GM18498 (cell line): ENCODE data around the gene CD96.
A peak's percentile ranks its signal among the peaks of the same experiment; 100 is the strongest.
"Not testable (repeated sequence)": the region's sequence is repeated elsewhere in the genome, so short reads cannot be mapped to it uniquely, and the experiment has no call there.

Source experiments
- ATAC-seq: cut with Tn5 transposase; IDR thresholded peaks from one replicate; pipeline ENCODE4 v1.9.1; 2021; ENCODE audit warnings: mild to moderate bottlenecking, moderate library complexity; ENCODE audit not compliant: unreplicated experiment

The CD96 gene

GRCh38 chr3:111668326-111668725 lies 126.3 kb downstream of the CD96 start:
- ATAC-seq = no peak

GRCh38 chr3:111668888-111669488 lies 127.0 kb downstream of the CD96 start:
- peak; percentile 36 for ATAC-seq

DNA sequence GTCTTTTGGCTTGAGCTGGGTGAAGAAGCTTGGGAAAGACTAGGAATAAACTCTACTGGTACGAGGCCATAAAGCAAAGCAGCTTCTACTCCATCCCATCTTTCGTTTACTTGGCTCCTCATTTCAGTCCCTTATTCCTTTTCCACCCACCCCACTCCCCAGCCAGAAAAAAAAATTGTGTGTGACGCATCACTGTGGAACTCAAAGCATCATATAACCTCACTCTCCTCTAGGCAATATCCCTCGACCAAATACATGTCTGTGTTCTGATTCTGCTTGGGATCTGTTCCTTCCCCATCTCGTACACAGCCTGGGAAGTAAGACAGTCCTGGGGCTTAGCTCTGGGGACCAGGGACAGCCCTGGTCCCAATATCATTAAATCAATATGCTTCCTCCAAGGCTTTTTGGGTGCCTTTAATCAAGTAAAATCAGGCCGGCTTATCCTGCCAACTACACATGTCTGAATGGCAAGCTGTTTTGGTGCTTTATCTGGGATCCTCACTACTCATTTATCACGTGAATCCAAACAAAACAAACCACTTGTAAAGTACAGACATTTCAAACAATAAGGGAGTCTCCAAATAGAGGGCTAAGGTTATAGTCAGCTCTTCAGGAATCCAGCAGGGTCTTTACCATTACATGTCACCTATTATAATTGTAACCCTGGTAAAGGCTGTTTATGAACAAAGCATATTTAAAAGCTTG lies 128.1 kb downstream of the CD96 start:
- ATAC-seq = no peak

DNA sequence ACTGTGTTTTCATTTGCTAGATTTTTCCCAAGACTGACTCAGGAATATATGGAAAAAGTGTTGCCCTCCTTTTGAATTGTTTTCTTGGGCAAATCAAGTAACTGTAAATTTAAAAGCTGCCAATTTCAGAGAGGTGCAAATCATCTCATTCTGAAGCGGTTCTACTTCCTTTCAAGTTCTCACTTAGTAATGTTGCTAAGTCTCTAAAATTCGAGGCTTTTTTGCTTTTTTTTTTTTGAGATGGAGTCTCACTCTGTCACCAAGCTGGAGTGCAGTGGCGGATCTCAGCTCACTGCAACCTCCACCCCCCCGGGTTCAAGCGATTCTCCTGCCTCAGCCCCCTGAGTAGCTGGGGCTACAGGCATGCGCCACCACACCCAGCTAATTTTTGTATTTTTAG lies 130.5 kb downstream of the CD96 start:
- ATAC-seq = not testable (repeated sequence)

DNA sequence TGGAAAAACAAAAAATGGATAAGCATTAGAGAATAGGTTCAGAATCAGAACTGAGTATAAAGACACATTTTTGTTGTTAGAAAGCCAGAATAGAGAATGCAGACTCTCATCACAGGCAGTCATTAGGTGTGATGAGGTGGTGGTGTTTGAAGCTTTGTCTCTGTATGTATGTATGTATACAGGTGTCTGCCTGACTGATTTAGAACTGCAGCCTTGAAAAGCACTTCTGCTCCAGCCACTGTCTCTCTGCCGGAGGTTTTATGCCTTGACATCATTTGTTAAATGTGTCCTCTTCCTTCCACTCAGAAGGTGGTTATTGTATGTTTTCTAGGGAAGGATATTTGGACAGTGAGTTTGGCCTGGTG lies 133.8 kb downstream of the CD96 start:
- no peak for ATAC-seq

- ATAC-seq = peak; percentile 29
Observed at GRCh38 chr3:111676211-111677006, 134.4 kb downstream of the CD96 start.

- no peak for ATAC-seq
Observed at GRCh38 chr3:111677007-111677392, 135.0 kb downstream of the CD96 start.

DNA sequence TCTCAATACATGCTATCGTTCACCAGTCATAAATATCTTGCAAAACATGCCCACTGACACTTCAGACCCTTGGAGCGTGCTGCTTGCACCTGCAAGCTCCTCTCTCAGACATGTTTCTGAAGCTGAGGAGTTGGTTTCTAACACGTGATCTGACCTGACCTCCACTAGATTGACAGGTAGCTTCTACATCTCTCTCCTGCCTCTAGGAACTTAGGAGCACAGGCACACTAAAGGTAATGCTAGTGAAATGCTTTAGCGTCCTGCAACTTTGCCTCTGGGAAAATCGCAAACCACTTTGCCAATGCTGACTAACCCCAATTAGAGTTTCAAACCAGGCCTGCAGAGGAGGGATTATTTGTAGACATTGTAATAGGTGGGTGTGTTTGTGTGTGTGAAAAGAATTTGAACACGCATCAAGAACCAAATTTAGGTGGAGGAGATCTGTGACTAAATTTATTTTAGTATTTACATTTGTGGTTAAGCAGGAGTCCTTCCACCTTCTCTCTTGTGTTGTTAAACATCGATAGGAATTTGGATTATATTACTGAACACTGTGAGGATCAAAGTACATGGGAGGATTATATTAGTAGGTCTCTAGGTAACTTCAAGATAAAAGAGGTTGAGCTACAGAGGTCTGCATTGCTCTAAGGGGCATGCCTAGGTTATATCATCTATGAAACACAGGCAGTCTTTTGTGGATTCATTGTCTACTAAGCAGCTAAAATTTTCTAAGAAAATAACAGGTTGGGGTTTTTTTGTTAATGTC lies 139.8 kb downstream of the CD96 start:
- ATAC-seq = peak; percentile 36

DNA sequence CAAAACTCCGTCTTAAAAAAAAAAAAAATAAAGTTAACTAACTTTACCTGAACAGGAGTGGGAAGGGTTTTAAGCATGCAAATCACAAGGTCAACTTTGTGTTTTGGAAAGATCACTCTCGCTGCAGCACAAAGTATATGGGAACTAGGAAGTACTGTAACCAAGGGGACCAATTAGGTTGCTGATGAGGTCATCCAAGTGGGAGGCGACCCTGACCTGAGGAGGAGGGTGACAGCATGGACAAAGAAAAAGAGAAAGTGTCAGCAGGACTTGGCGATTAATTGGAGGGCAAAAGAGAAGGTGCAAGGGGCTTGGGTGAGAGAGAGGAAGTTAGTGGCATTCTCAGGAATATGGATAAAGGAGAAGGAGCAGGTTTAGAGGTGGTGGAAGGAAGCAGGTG lies 142.6 kb downstream of the CD96 start:
- no peak for ATAC-seq

DNA sequence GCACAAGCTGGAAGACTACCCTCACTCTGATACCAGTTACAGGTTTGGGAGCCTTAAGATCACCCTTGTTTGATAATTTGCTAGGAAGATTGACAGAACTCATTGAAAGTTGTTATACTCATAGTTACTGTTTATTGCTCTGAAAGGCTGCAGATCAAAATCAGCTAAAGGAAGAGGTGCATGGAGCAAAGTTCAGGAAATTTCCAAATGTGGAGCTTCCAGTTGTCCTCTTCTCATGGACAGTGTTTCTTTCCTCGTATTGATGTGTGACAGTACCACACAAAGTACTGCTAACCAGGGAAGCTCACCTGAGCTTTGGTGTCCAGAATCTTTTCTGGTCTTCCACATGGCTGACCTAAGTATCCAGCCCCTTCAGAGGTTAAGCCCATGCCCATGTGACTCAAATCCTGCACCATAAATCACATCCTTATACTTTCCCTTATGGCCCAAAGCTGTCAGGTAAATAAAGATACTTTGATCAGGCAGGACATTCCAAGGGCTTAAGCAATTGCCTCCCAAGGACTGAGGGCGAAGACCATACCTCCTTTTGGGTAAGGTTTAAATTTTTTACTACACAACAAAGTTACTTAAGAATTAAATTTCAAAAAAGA lies 146.3 kb downstream of the CD96 start:
- no peak for ATAC-seq

- peak; percentile 85 for ATAC-seq
Observed at GRCh38 chr3:111690242-111690641, 148.2 kb downstream of the CD96 start.

DNA sequence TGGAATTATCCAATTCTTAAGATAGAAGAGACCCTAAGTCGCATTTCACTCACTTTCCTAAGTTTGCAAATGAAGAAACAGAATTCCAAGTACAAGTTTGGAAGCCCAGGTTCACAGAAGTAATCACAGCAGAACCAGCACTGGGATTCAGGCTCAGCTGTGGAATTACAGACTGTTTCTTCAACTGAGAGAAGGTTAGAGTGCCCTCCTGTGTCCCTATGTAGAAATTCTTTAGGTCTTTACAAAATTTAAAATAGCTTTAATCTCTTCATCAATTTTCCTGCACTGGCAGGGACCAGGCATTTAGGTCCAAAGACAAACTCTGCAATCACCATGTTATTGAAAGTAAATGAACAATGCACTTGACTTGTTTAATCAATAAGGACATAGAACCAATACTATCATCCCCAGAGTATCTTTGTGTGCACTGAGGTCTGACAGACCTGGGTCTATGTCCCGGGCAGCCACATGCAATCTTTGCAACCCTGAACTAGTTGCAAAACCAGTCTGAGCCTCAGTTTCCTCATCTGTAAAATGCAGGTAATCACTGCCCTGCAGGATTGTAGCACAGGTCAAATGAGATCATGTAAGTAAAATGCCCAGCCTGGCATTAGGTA lies 149.4 kb downstream of the CD96 start:
- no peak for ATAC-seq

- peak; percentile 43 for ATAC-seq
Observed at GRCh38 chr3:111692593-111693552, 150.9 kb downstream of the CD96 start.

- no peak for ATAC-seq
Observed at GRCh38 chr3:111694471-111694870, 152.5 kb downstream of the CD96 start.

DNA sequence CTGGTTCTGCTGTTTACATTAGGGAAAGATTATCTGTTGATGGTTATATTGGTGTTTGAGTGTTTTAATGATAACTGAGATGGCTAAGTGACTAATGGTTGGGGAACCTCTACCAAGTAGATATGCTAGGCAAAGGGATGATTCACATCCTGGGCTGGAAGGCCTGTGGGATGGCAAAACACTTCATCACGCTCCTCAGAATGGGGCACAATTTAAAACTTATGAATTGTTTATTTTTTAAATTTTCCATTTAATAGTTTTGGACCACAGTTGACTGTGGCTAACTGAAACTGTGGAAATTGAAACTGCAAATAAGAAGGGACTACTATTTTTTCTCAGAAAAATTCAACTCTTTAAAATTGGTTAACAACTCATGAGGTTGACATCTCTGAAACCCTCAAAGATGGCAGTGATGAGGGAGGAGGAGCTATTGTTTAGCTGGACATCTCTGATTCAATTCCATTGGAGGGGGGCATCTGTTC lies 153.7 kb downstream of the CD96 start:
- no peak for ATAC-seq

- peak; percentile 62 for ATAC-seq
Observed at GRCh38 chr3:111700054-111700453, 158.1 kb downstream of the CD96 start.

GRCh38 chr3:111701292-111701906 lies 159.4 kb downstream of the CD96 start:
- ATAC-seq = no peak
